Type B pancreatic cell (in vitro differentiated cells): ENCODE results near the gene GARIN5B. TPM values are rescaled to one million over a fixed set of nuclear protein-coding genes. Genes with fewer than 3 reads are reported as not detected.
"Not testable (repeated sequence)": the region's sequence is repeated elsewhere in the genome, so short reads cannot be mapped to it uniquely, and the experiment has no call there.

Experiments used
- DNase-seq: peaks from one replicate; pipeline ENCODE4 v3.0.0; 2021; ENCODE audit warnings: mixed read lengths; ENCODE audit not compliant: unreplicated experiment; ENCODE audit errors: extremely low spot score
- H3K27ac Mint-ChIP-seq: 2 replicates; pipeline ENCODE4 v1.8.0; 2021; ENCODE audit warnings: mild to moderate bottlenecking, mixed read lengths
- H3K27me3 Mint-ChIP-seq: 2 replicates; pipeline ENCODE4 v1.8.0; 2021; ENCODE audit warnings: mixed read lengths
- H3K36me3 Mint-ChIP-seq: 2 replicates; pipeline ENCODE4 v1.8.0; 2021; ENCODE audit warnings: mixed read lengths
- H3K4me1 Mint-ChIP-seq: one replicate; pipeline ENCODE4 v1.8.0; 2021; ENCODE audit warnings: mixed read lengths; ENCODE audit not compliant: unreplicated experiment
- H3K4me3 Mint-ChIP-seq: 2 replicates; pipeline ENCODE4 v1.8.0; 2021; ENCODE audit warnings: mild to moderate bottlenecking, mixed read lengths
- H3K9me3 Mint-ChIP-seq: 2 replicates; pipeline ENCODE4 v1.8.0; 2021; ENCODE audit warnings: mixed read lengths
- long read RNA-seq: library from polyadenylated mRNA; unstranded; transcript quantifications from one replicate; pipeline ENCODE4 v2.0.0, GENCODE V29; 2020
- total RNA-seq: library from RNA; stranded (reverse); gene quantifications from 2 replicates; pipeline ENCODE4 v1.2.1, GENCODE V29; 2021; ENCODE audit warnings: low replicate concordance
- TF ChIP-seq, protein P1 (sequence below): fragments of 200-600 bp; sonication (generic); conservative IDR thresholded peaks from 2 replicates; pipeline ENCODE4 v1.5.0; 2021; ENCODE audit warnings: antibody characterized with exemption, mild to moderate bottlenecking

Gene GARIN5B
- total RNA-seq, result not detected in 2 replicates
- long read RNA-seq, result 0 reads

DNA sequence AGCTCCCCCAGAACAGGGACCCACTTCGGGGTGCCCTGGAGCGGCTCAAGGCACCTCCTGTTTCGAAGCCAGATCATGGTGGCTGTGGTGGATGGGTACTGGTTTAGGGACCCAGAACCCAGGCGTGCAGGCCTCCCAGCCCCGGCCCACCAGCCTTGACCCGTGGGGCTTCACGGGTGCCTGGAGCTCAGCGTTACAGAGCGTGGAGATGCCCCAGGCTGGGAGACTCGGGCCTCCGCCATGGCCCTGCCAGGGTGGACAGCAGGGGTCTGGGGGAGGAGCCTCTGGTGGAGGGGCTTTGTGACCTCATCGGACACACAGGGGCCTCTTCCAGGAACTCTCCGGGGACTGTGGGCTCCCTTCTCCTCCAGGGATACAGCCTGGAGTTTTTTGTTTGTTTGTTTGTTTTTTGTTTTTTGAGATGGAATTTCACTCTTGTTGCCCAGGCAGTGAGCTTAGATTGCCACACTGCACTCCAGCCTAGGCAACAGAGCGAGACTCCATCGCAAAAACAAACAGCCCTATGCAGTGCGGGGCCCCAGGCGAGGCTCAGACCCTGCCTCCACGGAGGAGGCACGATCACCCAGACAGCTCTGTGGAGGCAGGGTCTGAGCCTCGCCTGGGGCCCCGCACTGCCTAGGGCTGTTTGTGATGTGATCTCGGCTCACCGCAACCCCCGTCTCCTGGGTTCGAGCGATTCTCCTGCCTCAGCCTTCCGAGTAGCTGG, at the start of gene GARIN5B:
TSS of gene GARIN5B (minus strand) at position 271 of the 727 bp plus-strand sequence. CDS start at position 77, 194 bp downstream.
- Mint-ChIP-seq H3K27me3 (peaks cover 17% of the 10 kb centered on the region), H3K27ac (no peak within 1 kb of the TSS), H3K4me3 (no peak within 1 kb of the TSS), H3K4me1 (no peaks in the 10 kb centered on the region), H3K9me3 (no peaks in the 10 kb centered on the region), H3K36me3 (no peaks in the 10 kb centered on the region)
- TF ChIP-seq, protein P1, sequence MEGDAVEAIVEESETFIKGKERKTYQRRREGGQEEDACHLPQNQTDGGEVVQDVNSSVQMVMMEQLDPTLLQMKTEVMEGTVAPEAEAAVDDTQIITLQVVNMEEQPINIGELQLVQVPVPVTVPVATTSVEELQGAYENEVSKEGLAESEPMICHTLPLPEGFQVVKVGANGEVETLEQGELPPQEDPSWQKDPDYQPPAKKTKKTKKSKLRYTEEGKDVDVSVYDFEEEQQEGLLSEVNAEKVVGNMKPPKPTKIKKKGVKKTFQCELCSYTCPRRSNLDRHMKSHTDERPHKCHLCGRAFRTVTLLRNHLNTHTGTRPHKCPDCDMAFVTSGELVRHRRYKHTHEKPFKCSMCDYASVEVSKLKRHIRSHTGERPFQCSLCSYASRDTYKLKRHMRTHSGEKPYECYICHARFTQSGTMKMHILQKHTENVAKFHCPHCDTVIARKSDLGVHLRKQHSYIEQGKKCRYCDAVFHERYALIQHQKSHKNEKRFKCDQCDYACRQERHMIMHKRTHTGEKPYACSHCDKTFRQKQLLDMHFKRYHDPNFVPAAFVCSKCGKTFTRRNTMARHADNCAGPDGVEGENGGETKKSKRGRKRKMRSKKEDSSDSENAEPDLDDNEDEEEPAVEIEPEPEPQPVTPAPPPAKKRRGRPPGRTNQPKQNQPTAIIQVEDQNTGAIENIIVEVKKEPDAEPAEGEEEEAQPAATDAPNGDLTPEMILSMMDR, result no peak
- no peak for DNase-seq

DNA sequence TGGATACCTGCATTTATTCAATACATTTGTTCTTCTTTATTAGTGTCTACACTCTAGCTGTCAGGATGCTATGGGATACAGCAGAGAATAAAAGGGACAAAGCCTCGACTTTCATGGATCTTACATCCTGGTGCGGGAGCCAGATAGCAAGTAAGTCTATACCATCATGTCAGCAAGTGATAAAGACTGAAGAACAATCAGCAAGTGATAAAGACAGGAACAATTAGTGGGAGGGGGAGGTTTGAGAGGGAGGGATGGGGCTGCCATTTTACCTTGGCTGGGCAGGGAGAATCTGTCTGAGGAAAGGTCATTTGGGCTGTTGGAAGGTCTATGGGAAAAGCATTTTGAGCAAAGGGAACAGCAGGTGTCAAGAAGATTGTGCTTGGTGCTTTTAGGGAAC, 47.1 kb upstream of the GARIN5B start:
- Mint-ChIP-seq H3K4me1 (peaks cover 18% of the 10 kb centered on the region), H3K27me3 (peaks cover 14% of the 10 kb centered on the region), H3K9me3 (peaks cover 5% of the 10 kb centered on the region), H3K4me3 (no peak overlapping the region), H3K27ac (no peak overlapping the region), H3K36me3 (peaks cover 14% of the 10 kb centered on the region)
- DNase-seq, result no peak
- TF ChIP-seq, protein P1, result no peak

DNA sequence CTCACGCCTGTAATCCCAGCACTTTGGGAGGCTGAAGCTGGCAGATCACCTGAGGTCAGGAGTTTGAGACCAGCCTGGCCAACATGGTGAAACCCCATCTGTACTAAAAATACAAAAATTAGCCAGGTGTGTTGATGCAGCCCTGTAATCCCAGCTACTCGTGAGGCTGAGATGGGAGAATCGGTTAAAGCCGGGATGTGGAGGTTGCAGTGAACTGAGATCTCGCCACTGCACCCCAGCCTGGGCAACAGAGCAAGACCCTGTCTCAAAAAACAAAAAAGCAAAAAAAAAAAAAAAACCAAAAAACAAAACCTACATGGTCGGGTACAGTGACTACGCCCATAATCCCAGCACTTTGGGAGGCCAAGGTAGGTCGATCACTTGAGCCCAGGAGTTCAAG, 46.1 kb upstream of the GARIN5B start:
- peak overlapping the region; percentile 74 for H3K4me3 Mint-ChIP-seq
- H3K27ac Mint-ChIP-seq, result peak overlapping the region; percentile 98
- H3K4me1 Mint-ChIP-seq, result peaks cover 18% of the 10 kb centered on the region
- not testable (repeated sequence) for H3K9me3 Mint-ChIP-seq, DNase-seq
- H3K27me3 Mint-ChIP-seq, result peaks cover 12% of the 10 kb centered on the region
- peaks cover 14% of the 10 kb centered on the region for H3K36me3 Mint-ChIP-seq

DNA sequence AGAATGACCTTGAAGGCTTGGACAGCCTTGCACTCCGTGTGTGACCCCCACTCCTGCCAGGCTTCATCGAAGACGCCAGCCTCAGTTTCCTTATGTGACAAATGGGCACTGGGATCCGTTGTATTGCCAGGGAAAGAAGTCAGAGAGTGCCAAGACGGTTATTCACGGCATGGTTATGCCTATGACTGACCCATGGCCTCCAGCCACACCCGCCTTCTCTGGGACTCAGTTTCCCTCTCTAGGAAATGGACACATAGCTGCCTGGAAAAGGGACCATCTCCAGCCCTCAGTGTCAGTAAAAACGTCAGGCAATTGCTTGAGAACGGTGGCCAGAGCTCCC, 45.4 kb upstream of the GARIN5B start:
- Mint-ChIP-seq H3K36me3 (peaks cover 14% of the 10 kb centered on the region), H3K27ac (peak overlapping the region; percentile 98), H3K27me3 (peaks cover 12% of the 10 kb centered on the region), H3K4me1 (peaks cover 18% of the 10 kb centered on the region), H3K4me3 (peak overlapping the region; percentile 97), H3K9me3 (peaks cover 5% of the 10 kb centered on the region)
- no peak for DNase-seq
- TF ChIP-seq, protein P1, result no peak

DNA sequence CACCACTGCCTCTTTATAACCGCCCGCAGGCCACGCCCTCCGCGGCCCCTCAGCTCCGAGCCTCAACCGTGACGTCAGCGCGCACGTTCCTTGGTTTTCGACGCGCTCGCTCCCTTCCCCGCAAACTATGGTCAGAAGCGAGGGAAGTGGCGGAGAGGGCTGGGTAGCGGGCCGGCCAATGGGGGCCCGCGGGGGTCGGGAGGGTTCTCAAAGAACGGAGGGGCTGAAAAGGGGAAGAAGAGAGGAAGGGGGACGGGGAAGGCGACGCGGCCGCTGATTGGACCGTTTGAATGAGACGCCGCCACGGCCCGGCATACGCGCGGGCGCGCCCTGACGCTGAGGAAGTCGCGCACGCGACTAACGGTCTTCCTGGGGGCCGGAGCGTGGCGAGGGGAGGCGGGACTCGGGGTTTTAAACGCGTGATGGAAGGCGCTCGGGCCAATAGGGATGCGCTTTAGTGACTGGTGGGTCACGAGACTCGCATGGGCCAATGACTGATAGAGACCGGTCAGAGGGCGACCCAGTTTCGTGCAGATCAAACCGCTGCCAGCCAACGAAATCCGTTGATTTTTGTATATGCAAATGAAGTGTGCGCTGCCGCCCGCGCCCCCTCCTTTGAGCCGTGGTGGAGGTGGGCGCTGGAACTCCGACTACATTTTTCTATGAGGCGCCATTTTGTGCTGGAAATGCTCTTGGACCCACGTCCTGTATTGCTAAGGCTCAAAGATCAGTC, 44.9 kb upstream of the GARIN5B start:
- Mint-ChIP-seq H3K9me3 (peaks cover 5% of the 10 kb centered on the region), H3K4me3 (peak overlapping the region; percentile 97), H3K4me1 (peaks cover 18% of the 10 kb centered on the region), H3K27me3 (peaks cover 12% of the 10 kb centered on the region), H3K27ac (peak overlapping the region; percentile 98), H3K36me3 (peaks cover 14% of the 10 kb centered on the region)
- TF ChIP-seq, protein P1, result no peak
- DNase-seq, result peak; percentile 98

DNA sequence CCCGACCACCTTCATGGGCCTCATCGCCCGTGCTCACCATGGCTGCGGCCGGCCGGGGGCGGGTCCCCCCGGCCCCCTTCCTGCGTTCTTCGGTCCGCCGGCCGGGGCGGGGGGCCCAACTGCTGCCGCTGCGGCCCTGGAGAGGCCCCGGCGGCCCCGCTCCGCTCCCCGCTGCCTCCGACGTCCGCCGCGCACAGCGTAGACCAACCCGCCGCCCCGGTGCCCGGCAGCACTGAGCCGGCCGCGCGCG, 44.4 kb upstream of the GARIN5B start, which contains the start of gene UBE2S:
TSS of gene UBE2S (minus strand) at position 239 of the 250 bp plus-strand sequence. CDS start at position 40, 199 bp downstream.
- H3K27me3 Mint-ChIP-seq, result peaks cover 12% of the 10 kb centered on the region
- DNase-seq, H3K9me3 Mint-ChIP-seq: not testable (repeated sequence)
- peaks cover 18% of the 10 kb centered on the region for H3K4me1 Mint-ChIP-seq
- H3K36me3 Mint-ChIP-seq, result peaks cover 14% of the 10 kb centered on the region
- H3K4me3 Mint-ChIP-seq, result peak within 1 kb of the TSS; percentile 97
- peak within 1 kb of the TSS; percentile 98 for H3K27ac Mint-ChIP-seq
